OCI-LY7 (cell line): ENCODE measurements around the gene VSNL1.

Experiments
- CTCF ChIP-seq: fragments of 200-600 bp; sonication (generic); conservative IDR thresholded peaks from 2 replicates; pipeline ENCODE4 v1.5.1; 2014; ENCODE audit warnings: mild to moderate bottlenecking, antibody characterized with exemption, low read length, moderate library complexity, mixed read lengths
- EZH2phosphoT487 ChIP-seq: fragments of 200-600 bp; sonication (generic); IDR thresholded peaks from 2 replicates; pipeline ENCODE4 v1.6.1; 2018; ENCODE audit warnings: low read depth, borderline replicate concordance, mild to moderate bottlenecking, mixed run types, antibody characterized with exemption, low read length, moderate library complexity, mixed read lengths

GRCh38 chr2:17649026-17649425 is 108.5 kb downstream of the VSNL1 start:
- TF ChIP-seq CTCF, result no peak
- no peak for TF ChIP-seq EZH2phosphoT487
